ENCODE data around the gene ALDOB.

Gene ALDOB

GRCh38 chr9:101398930-101399642 lies 36.5 kb downstream of the ALDOB start:
- Histone ChIP-seq H2BK5ac (ENCODE audit: low read depth, low read length, poor library complexity) (peak overlapping the region; percentile 43), H3K9me3 (ENCODE audit: insufficient read depth, low read depth, low read length) (no peaks in the 10 kb centered on the region), H3K27ac (ENCODE audit: low read depth, low read length) (no peak overlapping the region), H3K14ac (ENCODE audit: low read length) (peak overlapping the region; percentile 81), H4K12ac (ENCODE audit: low read depth, low read length) (peak overlapping the region; percentile 82), H4K8ac (ENCODE audit: low read depth, low read length) (peak overlapping the region; percentile 82), H3K4me1 (ENCODE audit: control insufficient read depth in 1 of 2, insufficient read depth in 2 of 2, low read length in 2 of 2) (peaks cover 0 to 7% of the 10 kb centered on the region in 2 experiments), H3K36me3 (ENCODE audit: control insufficient read depth in 1 of 2, insufficient read depth in 2 of 2, low read length in 2 of 2) (peaks cover 2 to 13% of the 10 kb centered on the region in 2 experiments), H2BK120ac (ENCODE audit: insufficient read depth, low read length, poor library complexity) (peak overlapping the region; percentile 71), H3K79me2 (ENCODE audit: control insufficient read depth, insufficient read depth, low read length, poor library complexity) (peaks cover 6% of the 10 kb centered on the region), H3K4me3 (ENCODE audit: low read depth, low read length) (peak overlapping the region; percentile 85), H3K9ac (ENCODE audit: low read length) (peak overlapping the region; percentile 94), H2AK5ac (ENCODE audit: low read length) (peak overlapping the region; percentile 20), H2AFZ (ENCODE audit: insufficient read depth, low read length, poor library complexity) (peak overlapping the region; percentile 59), H3K23ac (ENCODE audit: low read length) (no peak overlapping the region), H3K27me3 (ENCODE audit: insufficient read depth, low read length) (no peaks in the 10 kb centered on the region), H3K4ac (ENCODE audit: low read depth, low read length) (peak overlapping the region; percentile 93), H3K4me2 (ENCODE audit: low read length) (peak overlapping the region; percentile 71), H2BK12ac (ENCODE audit: low read length) (no peak overlapping the region), H4K91ac (ENCODE audit: low read depth, low read length) (peak overlapping the region; percentile 81), H3K18ac (ENCODE audit: low read length) (peak overlapping the region; percentile 76), H3K79me1 (ENCODE audit: low read length) (peaks cover 6% of the 10 kb centered on the region)
- DNase-seq, result no peak
- no CpG with 5 or more reads among the region's 28 CpGs for WGBS (ENCODE audit: extremely low coverage, insufficient coverage, insufficient read length)

GRCh38 chr9:101398068-101398929 lies 37.3 kb downstream of the ALDOB start, which contains the start of the genes MRPL50 and ZNF189:
Gene MRPL50 (minus strand): TSS chr9:101398618. CDS start chr9:101398592, 26 bp downstream.
Gene ZNF189 (plus strand): TSS chr9:101398851. CDS start chr9:101399157, 306 bp downstream.
- H3K79me2 ChIP-seq (ENCODE audit: control insufficient read depth, insufficient read depth, low read length, poor library complexity), result peaks cover 6% of the 10 kb centered on the region
- peaks cover 6% of the 10 kb centered on the region for H3K79me1 ChIP-seq (ENCODE audit: low read length)
- peak within 1 kb of the TSS; percentile 82 for H4K12ac ChIP-seq (ENCODE audit: low read depth, low read length)
- H3K4me1 ChIP-seq (ENCODE audit: control insufficient read depth in 1 of 2, insufficient read depth in 2 of 2, low read length in 2 of 2), result peaks cover 0 to 7% of the 10 kb centered on the region in 2 experiments
- peaks cover 2 to 8% of the 10 kb centered on the region in 2 experiments for H3K36me3 ChIP-seq (ENCODE audit: control insufficient read depth in 1 of 2, insufficient read depth in 2 of 2, low read length in 2 of 2)
- H3K9ac ChIP-seq (ENCODE audit: low read length), result peak within 1 kb of the TSS; percentile 94
- no peak within 1 kb of the TSS for H3K23ac ChIP-seq (ENCODE audit: low read length)
- H2AK5ac ChIP-seq (ENCODE audit: low read length), result peak within 1 kb of the TSS; percentile 20
- peak within 1 kb of the TSS; percentile 59 for H2AFZ ChIP-seq (ENCODE audit: insufficient read depth, low read length, poor library complexity)
- peak within 1 kb of the TSS; percentile 71 for H2BK120ac ChIP-seq (ENCODE audit: insufficient read depth, low read length, poor library complexity)
- WGBS (ENCODE audit: extremely low coverage, insufficient coverage, insufficient read length), result no CpG with 5 or more reads among the region's 44 CpGs
- H3K9me3 ChIP-seq (ENCODE audit: insufficient read depth, low read depth, low read length), result no peaks in the 10 kb centered on the region
- DNase-seq, result peak; percentile 95 to 97
- H3K4ac ChIP-seq (ENCODE audit: low read depth, low read length), result peak within 1 kb of the TSS; percentile 93
- peak within 1 kb of the TSS; percentile 79 for H3K4me2 ChIP-seq (ENCODE audit: low read length)
- H3K14ac ChIP-seq (ENCODE audit: low read length), result peak within 1 kb of the TSS; percentile 81
- H2BK12ac ChIP-seq (ENCODE audit: low read length), result no peak within 1 kb of the TSS
- H3K27me3 ChIP-seq (ENCODE audit: insufficient read depth, low read length), result no peaks in the 10 kb centered on the region
- peak within 1 kb of the TSS; percentile 82 for H4K8ac ChIP-seq (ENCODE audit: low read depth, low read length)
- H4K91ac ChIP-seq (ENCODE audit: low read depth, low read length), result peak within 1 kb of the TSS; percentile 81
- peak within 1 kb of the TSS; percentile 85 for H3K4me3 ChIP-seq (ENCODE audit: low read depth, low read length)
- peak within 1 kb of the TSS; percentile 76 for H3K18ac ChIP-seq (ENCODE audit: low read length)
- H3K27ac ChIP-seq (ENCODE audit: low read depth, low read length), result no peak within 1 kb of the TSS
- H2BK5ac ChIP-seq (ENCODE audit: low read depth, low read length, poor library complexity), result peak within 1 kb of the TSS; percentile 43

GRCh38 chr9:101397746-101398067 lies 37.9 kb downstream of the ALDOB start:
- Histone ChIP-seq H3K79me1 (ENCODE audit: low read length) (peaks cover 6% of the 10 kb centered on the region), H2BK12ac (ENCODE audit: low read length) (no peak overlapping the region), H3K79me2 (ENCODE audit: control insufficient read depth, insufficient read depth, low read length, poor library complexity) (peaks cover 6% of the 10 kb centered on the region), H2AK5ac (ENCODE audit: low read length) (no peak overlapping the region), H3K27me3 (ENCODE audit: insufficient read depth, low read length) (no peaks in the 10 kb centered on the region), H3K23ac (ENCODE audit: low read length) (no peak overlapping the region), H3K14ac (ENCODE audit: low read length) (no peak overlapping the region), H4K8ac (ENCODE audit: low read depth, low read length) (no peak overlapping the region), H2BK5ac (ENCODE audit: low read depth, low read length, poor library complexity) (no peak overlapping the region), H2AFZ (ENCODE audit: insufficient read depth, low read length, poor library complexity) (no peak overlapping the region), H3K9ac (ENCODE audit: low read length) (peak overlapping the region; percentile 42), H3K9me3 (ENCODE audit: insufficient read depth, low read depth, low read length) (no peaks in the 10 kb centered on the region), H4K91ac (ENCODE audit: low read depth, low read length) (no peak overlapping the region), H3K18ac (ENCODE audit: low read length) (no peak overlapping the region), H3K4me3 (ENCODE audit: low read depth, low read length) (peak overlapping the region; percentile 71), H3K4me2 (ENCODE audit: low read length) (peak overlapping the region; percentile 79), H3K4me1 (ENCODE audit: control insufficient read depth in 1 of 2, insufficient read depth in 2 of 2, low read length in 2 of 2) (peaks cover 0 to 7% of the 10 kb centered on the region in 2 experiments), H3K36me3 (ENCODE audit: control insufficient read depth in 1 of 2, insufficient read depth in 2 of 2, low read length in 2 of 2) (peaks cover 2 to 5% of the 10 kb centered on the region in 2 experiments), H3K27ac (ENCODE audit: low read depth, low read length) (no peak overlapping the region), H3K4ac (ENCODE audit: low read depth, low read length) (no peak overlapping the region), H2BK120ac (ENCODE audit: insufficient read depth, low read length, poor library complexity) (no peak overlapping the region), H4K12ac (ENCODE audit: low read depth, low read length) (no peak overlapping the region)
- WGBS (ENCODE audit: extremely low coverage, insufficient coverage, insufficient read length), result no CpG with 5 or more reads among the region's 4 CpGs
- DNase-seq, result peak in 1 of 2 donors; percentile 9

GRCh38 chr9:101394687-101395086 lies 40.9 kb downstream of the ALDOB start:
- Histone ChIP-seq H3K9ac (ENCODE audit: low read length) (no peak overlapping the region), H2AFZ (ENCODE audit: insufficient read depth, low read length, poor library complexity) (no peak overlapping the region), H3K79me2 (ENCODE audit: control insufficient read depth, insufficient read depth, low read length, poor library complexity) (peaks cover 6% of the 10 kb centered on the region), H3K4me1 (ENCODE audit: control insufficient read depth in 1 of 2, insufficient read depth in 2 of 2, low read length in 2 of 2) (peaks cover 0 to 2% of the 10 kb centered on the region in 2 experiments), H3K79me1 (ENCODE audit: low read length) (peaks cover 6% of the 10 kb centered on the region), H3K4ac (ENCODE audit: low read depth, low read length) (peak overlapping the region; percentile 47), H3K27ac (ENCODE audit: low read depth, low read length) (no peak overlapping the region), H3K9me3 (ENCODE audit: insufficient read depth, low read depth, low read length) (no peaks in the 10 kb centered on the region), H4K91ac (ENCODE audit: low read depth, low read length) (no peak overlapping the region), H3K4me3 (ENCODE audit: low read depth, low read length) (no peak overlapping the region), H3K23ac (ENCODE audit: low read length) (no peak overlapping the region), H4K8ac (ENCODE audit: low read depth, low read length) (no peak overlapping the region), H3K27me3 (ENCODE audit: insufficient read depth, low read length) (no peaks in the 10 kb centered on the region), H3K4me2 (ENCODE audit: low read length) (no peak overlapping the region), H4K12ac (ENCODE audit: low read depth, low read length) (no peak overlapping the region), H3K36me3 (ENCODE audit: control insufficient read depth in 1 of 2, insufficient read depth in 2 of 2, low read length in 2 of 2) (no peaks in the 10 kb centered on the region), H2BK12ac (ENCODE audit: low read length) (no peak overlapping the region), H3K18ac (ENCODE audit: low read length) (no peak overlapping the region), H2BK5ac (ENCODE audit: low read depth, low read length, poor library complexity) (no peak overlapping the region), H3K14ac (ENCODE audit: low read length) (no peak overlapping the region), H2AK5ac (ENCODE audit: low read length) (no peak overlapping the region), H2BK120ac (ENCODE audit: insufficient read depth, low read length, poor library complexity) (no peak overlapping the region)
- DNase-seq, result no peak
- WGBS (ENCODE audit: extremely low coverage, insufficient coverage, insufficient read length), result no CpG with 5 or more reads among the region's 1 CpG

Data from trophoblast cell (in vitro differentiated cells and primary cell).